HTR-8/SVneo (cell line): ENCODE measurements around the gene BCOR.

ENCODE experiments used
- DNase-seq: peaks from one replicate; pipeline ENCODE4 v3.0.0; 2011; ENCODE audit warnings: low spot score, mixed read lengths; ENCODE audit not compliant: insufficient read length
- FAIRE-seq: peaks from 2 replicates; lab custom pipeline; 2011; peaks lifted over from hg19 to GRCh38; lab: Jason Lieb, UNC

The BCOR gene

GRCh38 chrX:40100141-40100536 lies 2.4 kb upstream of the BCOR start:
- DNase-seq: no peak
- no peak for FAIRE-seq

GRCh38 chrX:40099055-40099958 lies 1.5 kb upstream of the BCOR start:
- no peak for DNase-seq
- no peak for FAIRE-seq

GRCh38 chrX:40098264-40099054 lies 701 bp upstream of the BCOR start:
- FAIRE-seq (no peak), DNase-seq (no peak)

GRCh38 chrX:40097141-40097503 lies 636 bp downstream of the BCOR start:
- FAIRE-seq (no peak), DNase-seq (no peak)

- DNase-seq (no peak), FAIRE-seq (peak; percentile 20)
Observed at GRCh38 chrX:40096395-40097091, 1.2 kb downstream of the BCOR start.

- FAIRE-seq: no peak
- DNase-seq: no peak
Observed at GRCh38 chrX:40095583-40096394, 2.0 kb downstream of the BCOR start.

- DNase-seq (no peak), FAIRE-seq (no peak)
Observed at GRCh38 chrX:40094900-40095582, 2.7 kb downstream of the BCOR start.

- no peak for DNase-seq
- no peak for FAIRE-seq
Observed at GRCh38 chrX:40094041-40094899, 3.5 kb downstream of the BCOR start.

- no peak for FAIRE-seq
- DNase-seq: no peak
Observed at GRCh38 chrX:40093586-40093985, 4.2 kb downstream of the BCOR start.

GRCh38 chrX:40092808-40093435 lies 4.8 kb downstream of the BCOR start:
- DNase-seq: no peak
- FAIRE-seq: no peak

GRCh38 chrX:40091691-40092421 lies 5.9 kb downstream of the BCOR start:
- FAIRE-seq (no peak), DNase-seq (no peak)

- no peak for FAIRE-seq
- DNase-seq: no peak
Observed at GRCh38 chrX:40090961-40091360, 6.8 kb downstream of the BCOR start.

- DNase-seq (no peak), FAIRE-seq (no peak)
Observed at GRCh38 chrX:40090050-40090804, 7.5 kb downstream of the BCOR start.

GRCh38 chrX:40088803-40089540 lies 8.8 kb downstream of the BCOR start:
- no peak for FAIRE-seq
- no peak for DNase-seq

GRCh38 chrX:40088299-40088625 lies 9.5 kb downstream of the BCOR start:
- FAIRE-seq (no peak), DNase-seq (no peak)
